OCI-LY7 (cell line): ENCODE data around the gene VPS37B.

Experiments
- EZH2phosphoT487 ChIP-seq: fragments of 200-600 bp; sonication (generic); IDR thresholded peaks from 2 replicates; pipeline ENCODE4 v1.6.1; 2018; ENCODE audit warnings: low read depth, borderline replicate concordance, mild to moderate bottlenecking, mixed run types, antibody characterized with exemption, low read length, moderate library complexity, mixed read lengths
- TF ChIP-seq, protein P1 (sequence below): fragments of 200-600 bp; sonication (generic); conservative IDR thresholded peaks from 2 replicates; pipeline ENCODE4 v1.5.1; 2014; ENCODE audit warnings: mild to moderate bottlenecking, antibody characterized with exemption, low read length, moderate library complexity, mixed read lengths

GRCh38 chr12:122908915-122909314 lies 13.0 kb upstream of the VPS37B start:
- TF ChIP-seq, protein P1, sequence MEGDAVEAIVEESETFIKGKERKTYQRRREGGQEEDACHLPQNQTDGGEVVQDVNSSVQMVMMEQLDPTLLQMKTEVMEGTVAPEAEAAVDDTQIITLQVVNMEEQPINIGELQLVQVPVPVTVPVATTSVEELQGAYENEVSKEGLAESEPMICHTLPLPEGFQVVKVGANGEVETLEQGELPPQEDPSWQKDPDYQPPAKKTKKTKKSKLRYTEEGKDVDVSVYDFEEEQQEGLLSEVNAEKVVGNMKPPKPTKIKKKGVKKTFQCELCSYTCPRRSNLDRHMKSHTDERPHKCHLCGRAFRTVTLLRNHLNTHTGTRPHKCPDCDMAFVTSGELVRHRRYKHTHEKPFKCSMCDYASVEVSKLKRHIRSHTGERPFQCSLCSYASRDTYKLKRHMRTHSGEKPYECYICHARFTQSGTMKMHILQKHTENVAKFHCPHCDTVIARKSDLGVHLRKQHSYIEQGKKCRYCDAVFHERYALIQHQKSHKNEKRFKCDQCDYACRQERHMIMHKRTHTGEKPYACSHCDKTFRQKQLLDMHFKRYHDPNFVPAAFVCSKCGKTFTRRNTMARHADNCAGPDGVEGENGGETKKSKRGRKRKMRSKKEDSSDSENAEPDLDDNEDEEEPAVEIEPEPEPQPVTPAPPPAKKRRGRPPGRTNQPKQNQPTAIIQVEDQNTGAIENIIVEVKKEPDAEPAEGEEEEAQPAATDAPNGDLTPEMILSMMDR, result no peak
- TF ChIP-seq EZH2phosphoT487, result no peak
